ENCODE data around the gene TOR2A. TPM values are rescaled to one million over a fixed set of nuclear protein-coding genes. Genes with fewer than 3 reads are reported as not detected.
"Not testable (repeated sequence)": the region's sequence is repeated elsewhere in the genome, so short reads cannot be mapped to it uniquely, and the experiment has no call there.

Gene TOR2A
- 1 to 10 TPM; 5.8 to 8.0 TPM for total RNA-seq
- 10 to 100 TPM in 1 of 2 donors, 1 to 10 TPM in 1; 4.5 to 12.7 TPM for polyA plus RNA-seq
- long read RNA-seq, donor 1, transcript TOR2A-203 (5 exons, 1,523 nt) = major isoform, 12 of 23 reads
- long read RNA-seq, donor 1, partial matches to known transcripts = 1 of 23 reads
- long read RNA-seq, donor 1, other reads (novel, unspliced or antisense) = 2 of 23 reads
- long read RNA-seq, donor 2, partial matches to known transcripts = 1 of 8 reads
- long read RNA-seq, donor 2, other reads (novel, unspliced or antisense) = 0 of 8 reads

DNA sequence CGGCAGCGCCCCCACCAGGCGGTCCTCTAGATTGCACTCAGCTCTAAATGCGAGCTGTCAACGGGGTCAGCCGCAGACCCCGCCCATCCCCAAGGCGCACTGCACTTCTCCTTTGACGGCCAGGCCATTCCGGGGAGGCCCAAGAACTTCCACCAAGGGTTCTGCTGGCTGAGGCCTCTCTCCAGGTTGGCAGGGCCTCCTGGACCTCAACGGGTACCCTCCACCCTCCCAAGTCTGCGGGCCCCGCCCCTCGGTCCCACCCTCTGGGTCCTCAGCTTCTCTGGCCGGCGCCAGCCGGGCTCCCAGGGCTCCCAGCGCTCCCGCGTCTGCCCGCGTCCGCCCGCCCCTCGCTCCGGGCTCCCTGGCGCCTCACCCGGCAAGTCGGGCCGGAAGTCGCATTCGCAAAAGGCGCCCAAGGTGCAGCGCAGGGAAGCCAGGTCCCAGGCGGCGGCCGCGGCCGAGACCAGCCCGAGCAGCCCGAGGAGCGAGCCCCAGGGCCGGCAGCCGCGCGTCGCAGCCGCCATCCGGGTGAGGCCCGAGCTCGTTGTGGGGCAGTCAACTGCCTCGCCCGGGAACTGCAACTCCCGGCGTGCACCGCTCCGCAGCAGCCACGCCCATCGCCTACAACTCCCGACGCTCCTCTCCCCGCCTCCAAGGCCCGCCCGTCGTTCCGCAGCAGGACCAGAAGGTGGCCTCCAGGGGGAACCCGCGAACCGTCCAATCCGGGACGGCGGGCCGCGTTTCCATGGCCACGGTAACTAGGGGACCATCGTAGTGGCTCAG, at the start of gene TOR2A:
Gene TOR2A, minus strand, starts transcription at position 548 of the 783 bp plus-strand sequence. Its CDS starts 24 bp downstream, at position 524.
- WGBS, 2 donors = 0% methylated on average over 54 to 76 of the region's 76 CpGs

DNA sequence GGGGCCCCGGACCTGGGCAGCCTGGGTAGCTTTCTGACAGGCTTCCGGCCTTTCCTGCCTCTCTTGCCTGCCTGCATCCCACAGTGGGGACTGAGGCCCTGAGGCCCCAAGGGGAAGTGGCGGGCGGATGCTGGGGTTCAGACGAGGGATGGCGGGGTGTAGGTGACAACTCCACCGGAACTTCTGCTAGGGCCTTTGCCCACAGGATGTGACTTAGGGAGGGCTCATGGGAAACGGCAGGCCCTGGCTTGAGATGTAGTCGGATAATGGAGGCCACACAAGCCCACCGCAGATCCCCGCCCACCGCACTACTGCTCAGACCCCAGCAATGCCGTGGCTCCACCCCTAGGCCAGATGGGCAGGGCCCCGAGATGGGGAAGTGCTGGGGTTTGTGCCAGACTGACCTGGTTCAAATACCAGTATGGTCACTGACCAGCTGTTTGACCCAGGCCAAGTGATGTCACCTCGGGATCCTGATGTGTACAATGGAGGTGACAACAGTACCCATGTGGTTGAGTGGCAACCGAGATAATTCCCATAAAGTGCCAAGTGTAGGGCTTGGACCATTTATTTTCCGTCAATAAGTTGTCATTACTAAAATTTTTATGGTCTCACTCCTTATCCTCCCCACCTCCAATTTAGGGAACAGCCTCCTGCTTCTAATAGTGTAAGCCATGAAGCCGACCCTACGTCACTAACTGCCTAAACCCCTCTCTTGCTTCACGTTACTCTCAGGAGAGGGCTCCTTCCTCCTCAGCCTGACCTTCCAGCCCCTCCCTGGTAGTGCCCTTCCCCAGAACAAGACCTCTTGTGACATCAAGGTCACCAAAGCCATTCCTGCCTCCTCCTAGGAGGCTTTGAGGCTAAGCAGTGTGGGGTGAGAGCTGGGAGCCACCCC, 48.3 kb upstream of the TOR2A start:
- ATAC-seq (ENCODE audit: low FRiP score) = no peak
- 78 to 80% methylated on average over 20 of the region's 20 CpGs for WGBS, 2 donors

More for the DNA sequence above, at the start of gene TOR2A:
- H3K4me3 ChIP-seq (ENCODE audit: low read length in 2 of 2) = peak within 1 kb of the TSS; percentile 49 to 53
- no peaks in the 10 kb centered on the region for H3K4me1 ChIP-seq (ENCODE audit: control insufficient read depth in 1 of 2, insufficient read depth in 2 of 2, low read length in 2 of 2)
- H3K9me3 ChIP-seq (ENCODE audit: control insufficient read depth, low read length) = no peaks in the 10 kb centered on the region
- peak within 1 kb of the TSS; percentile 25 to 53 for H3K27ac ChIP-seq (ENCODE audit: low read depth in 1 of 2, low read length in 2 of 2)
- no peaks in the 10 kb centered on the region for H3K36me3 ChIP-seq (ENCODE audit: control insufficient read depth in 1 of 2, insufficient read depth in 2 of 2, low read length in 1 of 2)
- ATAC-seq (ENCODE audit: low FRiP score) = peak; percentile 96
- intact Hi-C loops (cut with DNase I) = loop anchor here (1.0 to 10.0 kb wide), 9 partner anchors 50 to 230 kb away; no protein-coding TSS in a partner anchor
- peak; percentile 99 to 100 for DNase-seq
- no peaks in the 10 kb centered on the region for H3K27me3 ChIP-seq (ENCODE audit: control insufficient read depth in 1 of 2, insufficient read depth in 2 of 2, low read length in 1 of 2)

DNA sequence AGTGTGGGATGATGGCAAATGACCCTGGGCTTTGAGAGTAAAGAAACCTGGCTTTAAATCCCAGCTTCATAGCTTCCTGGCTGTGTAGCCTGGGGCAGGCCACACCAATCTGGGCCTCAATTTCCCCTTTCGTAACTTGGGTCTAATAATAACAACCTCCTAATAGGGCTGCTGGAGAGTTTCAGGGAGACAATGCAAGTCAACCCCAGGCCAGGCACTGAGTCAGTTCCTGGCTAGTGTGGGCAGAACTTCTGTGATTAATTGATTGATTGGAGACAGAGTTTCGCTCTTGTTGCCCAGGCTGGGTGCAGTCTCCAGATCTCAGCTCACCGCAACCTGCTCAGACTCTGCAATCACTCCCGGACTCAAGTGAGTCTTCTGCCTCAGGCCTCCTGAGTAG, 46.7 kb upstream of the TOR2A start:
- Histone ChIP-seq H3K27ac (ENCODE audit: low read depth in 1 of 2, low read length in 2 of 2) (no peak overlapping the region), H3K27me3 (ENCODE audit: control insufficient read depth in 1 of 2, insufficient read depth in 2 of 2, low read length in 1 of 2) (no peaks in the 10 kb centered on the region), H3K9me3 (ENCODE audit: control insufficient read depth, low read length) (no peaks in the 10 kb centered on the region), H3K36me3 (ENCODE audit: control insufficient read depth in 1 of 2, insufficient read depth in 2 of 2, low read length in 1 of 2) (no peaks in the 10 kb centered on the region), H3K4me1 (ENCODE audit: control insufficient read depth in 1 of 2, insufficient read depth in 2 of 2, low read length in 2 of 2) (no peaks in the 10 kb centered on the region), H3K4me3 (ENCODE audit: low read length in 2 of 2) (no peak overlapping the region)
- intact Hi-C loops (cut with DNase I) = no loop called here
- no peak for ATAC-seq (ENCODE audit: low FRiP score)
- no peak for DNase-seq
- WGBS, 2 donors = 94 to 97% methylated on average over 4 of the region's 4 CpGs

More for the DNA sequence above, 48.3 kb upstream of the TOR2A start:
- no peak overlapping the region for H3K4me3 ChIP-seq (ENCODE audit: low read length in 2 of 2)
- intact Hi-C loops (cut with DNase I) = loop anchor here (2.0 kb wide), 2 partner anchors 47 to 137 kb away; no protein-coding TSS in a partner anchor
- H3K27ac ChIP-seq (ENCODE audit: low read depth in 1 of 2, low read length in 2 of 2) = no peak overlapping the region
- DNase-seq = peak; percentile 73 to 80
- peaks cover 4% of the 10 kb centered on the region in 2 donors for H3K36me3 ChIP-seq (ENCODE audit: control insufficient read depth in 1 of 2, insufficient read depth in 2 of 2, low read length in 1 of 2)
- no peaks in the 10 kb centered on the region for H3K27me3 ChIP-seq (ENCODE audit: control insufficient read depth in 1 of 2, insufficient read depth in 2 of 2, low read length in 1 of 2)
- no peaks in the 10 kb centered on the region for H3K9me3 ChIP-seq (ENCODE audit: control insufficient read depth, low read length)
- no peaks in the 10 kb centered on the region for H3K4me1 ChIP-seq (ENCODE audit: control insufficient read depth in 1 of 2, insufficient read depth in 2 of 2, low read length in 2 of 2)

GRCh38 chr9:127780909-127781308, 45.8 kb upstream of the TOR2A start:
- DNase-seq; H3K4me1 ChIP-seq (ENCODE audit: control insufficient read depth in 1 of 2, insufficient read depth in 2 of 2, low read length in 2 of 2); ATAC-seq (ENCODE audit: low FRiP score); H3K9me3 ChIP-seq (ENCODE audit: control insufficient read depth, low read length); H3K4me3 ChIP-seq (ENCODE audit: low read length in 2 of 2); H3K36me3 ChIP-seq (ENCODE audit: control insufficient read depth in 1 of 2, insufficient read depth in 2 of 2, low read length in 1 of 2); intact Hi-C loops (cut with DNase I); H3K27me3 ChIP-seq (ENCODE audit: control insufficient read depth in 1 of 2, insufficient read depth in 2 of 2, low read length in 1 of 2); H3K27ac ChIP-seq (ENCODE audit: low read depth in 1 of 2, low read length in 2 of 2): not testable (repeated sequence)
- WGBS, 2 donors = 92 to 94% methylated on average over 9 of the region's 9 CpGs

DNA sequence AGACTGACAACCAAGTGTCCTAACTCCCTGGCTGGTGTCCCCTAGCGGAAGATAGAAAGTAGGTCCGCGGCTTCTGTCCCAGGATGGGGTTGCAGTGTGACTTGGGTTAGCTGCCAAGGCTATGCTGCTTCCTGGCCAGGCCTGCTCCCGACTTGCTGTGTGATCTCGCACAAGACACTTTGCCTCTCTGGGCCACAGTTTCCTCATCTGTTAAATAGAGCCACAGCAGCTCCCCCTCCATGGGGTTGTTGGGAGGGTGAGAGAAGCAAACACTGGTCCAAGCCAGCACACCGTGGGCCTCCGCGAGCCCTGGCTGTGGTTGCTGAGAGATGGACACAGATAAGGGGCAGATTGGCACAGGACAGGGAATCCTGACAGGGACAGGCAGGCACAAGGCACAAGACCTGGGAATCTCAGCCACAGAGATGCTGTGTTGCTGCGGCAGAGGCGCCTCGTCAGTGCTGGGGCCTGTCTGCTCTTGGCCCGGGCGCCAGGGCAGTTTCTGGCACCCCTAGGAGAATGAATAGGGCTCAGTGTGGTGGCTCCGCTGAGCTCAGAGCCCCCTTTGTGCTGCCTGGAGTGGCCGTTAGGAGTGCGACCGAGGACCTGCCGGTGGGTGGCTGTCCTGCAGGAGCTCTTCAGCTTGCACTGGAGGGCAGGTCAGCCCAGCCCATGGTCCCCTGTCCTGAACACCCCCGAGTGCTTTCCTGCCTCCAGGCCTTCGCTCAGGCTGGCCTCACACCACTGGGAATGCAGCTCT, 45.2 kb upstream of the TOR2A start:
- ATAC-seq (ENCODE audit: low FRiP score) = no peak
- Histone ChIP-seq H3K4me1 (ENCODE audit: control insufficient read depth in 1 of 2, insufficient read depth in 2 of 2, low read length in 2 of 2) (no peaks in the 10 kb centered on the region), H3K36me3 (ENCODE audit: control insufficient read depth in 1 of 2, insufficient read depth in 2 of 2, low read length in 1 of 2) (no peaks in the 10 kb centered on the region), H3K27ac (ENCODE audit: low read depth in 1 of 2, low read length in 2 of 2) (no peak overlapping the region), H3K9me3 (ENCODE audit: control insufficient read depth, low read length) (no peaks in the 10 kb centered on the region), H3K4me3 (ENCODE audit: low read length in 2 of 2) (no peak overlapping the region), H3K27me3 (ENCODE audit: control insufficient read depth in 1 of 2, insufficient read depth in 2 of 2, low read length in 1 of 2) (no peaks in the 10 kb centered on the region)
- WGBS, 2 donors = 78 to 81% methylated on average over 20 of the region's 20 CpGs
- no peak for DNase-seq
- intact Hi-C loops (cut with DNase I) = no loop called here

GRCh38 chr9:127779136-127779981, 44.3 kb upstream of the TOR2A start:
- Histone ChIP-seq H3K4me3 (ENCODE audit: low read length in 2 of 2) (no peak overlapping the region), H3K36me3 (ENCODE audit: control insufficient read depth in 1 of 2, insufficient read depth in 2 of 2, low read length in 1 of 2) (no peaks in the 10 kb centered on the region), H3K9me3 (ENCODE audit: control insufficient read depth, low read length) (no peaks in the 10 kb centered on the region), H3K27me3 (ENCODE audit: control insufficient read depth in 1 of 2, insufficient read depth in 2 of 2, low read length in 1 of 2) (no peaks in the 10 kb centered on the region), H3K4me1 (ENCODE audit: control insufficient read depth in 1 of 2, insufficient read depth in 2 of 2, low read length in 2 of 2) (no peaks in the 10 kb centered on the region), H3K27ac (ENCODE audit: low read depth in 1 of 2, low read length in 2 of 2) (no peak overlapping the region)
- intact Hi-C loops (cut with DNase I) = no loop called here
- 70 to 76% methylated on average over 17 of the region's 17 CpGs for WGBS, 2 donors
- peak; percentile 38 for ATAC-seq (ENCODE audit: low FRiP score)
- no peak for DNase-seq

- Histone ChIP-seq H3K4me3 (ENCODE audit: low read length in 2 of 2) (no peak within 1 kb of the TSS), H3K9me3 (ENCODE audit: control insufficient read depth, low read length) (no peaks in the 10 kb centered on the region), H3K36me3 (ENCODE audit: control insufficient read depth in 1 of 2, insufficient read depth in 2 of 2, low read length in 1 of 2) (no peaks in the 10 kb centered on the region), H3K4me1 (ENCODE audit: control insufficient read depth in 1 of 2, insufficient read depth in 2 of 2, low read length in 2 of 2) (no peaks in the 10 kb centered on the region), H3K27me3 (ENCODE audit: control insufficient read depth in 1 of 2, insufficient read depth in 2 of 2, low read length in 1 of 2) (no peaks in the 10 kb centered on the region), H3K27ac (ENCODE audit: low read depth in 1 of 2, low read length in 2 of 2) (no peak within 1 kb of the TSS)
- no peak for DNase-seq
- 65 to 67% methylated on average over 13 of the region's 13 CpGs for WGBS, 2 donors
- ATAC-seq (ENCODE audit: low FRiP score) = peak; percentile 50
- intact Hi-C loops (cut with DNase I) = no loop called here
These were observed 43.4 kb upstream of the TOR2A start, which contains the start of gene SH2D3C for GRCh38 chr9:127778280-127779135. SH2D3C (minus strand) TSS chr9:127778666; CDS start chr9:127778627, 39 bp downstream.

All from aorta (tissue), 5 donors.